Trophoblast cell (in vitro differentiated cells and primary cell): ENCODE data around the gene TRIM38.
A peak's percentile ranks its signal among the peaks of the same experiment; 100 is the strongest.

ENCODE experiments used
- DNase-seq, 2 donors: peaks; one replicate each; pipeline ENCODE4 v3.0.0-alpha.2; 2016
- H2AFZ ChIP-seq: 2 replicates; pipeline ENCODE4 v1.6.1; 2013; ENCODE audit warnings: low read length, moderate library complexity, mild to moderate bottlenecking; ENCODE audit not compliant: insufficient read depth, poor library complexity
- H2AK5ac ChIP-seq: 2 replicates; pipeline ENCODE4 v1.6.1; 2013; ENCODE audit warnings: mild to moderate bottlenecking, low read length
- H2BK120ac ChIP-seq: 2 replicates; pipeline ENCODE4 v1.6.1; 2013; ENCODE audit warnings: low read length, mild to moderate bottlenecking, moderate library complexity; ENCODE audit not compliant: insufficient read depth, poor library complexity
- H2BK12ac ChIP-seq: 2 replicates; pipeline ENCODE4 v1.6.1; 2013; ENCODE audit warnings: mild to moderate bottlenecking, low read length, moderate library complexity
- H2BK5ac ChIP-seq: 2 replicates; pipeline ENCODE4 v1.6.1; 2013; ENCODE audit warnings: low read length, low read depth, moderate library complexity, mild to moderate bottlenecking; ENCODE audit not compliant: poor library complexity
- H3K14ac ChIP-seq: 2 replicates; pipeline ENCODE4 v1.6.1; 2013; ENCODE audit warnings: mild to moderate bottlenecking, low read length
- H3K18ac ChIP-seq: 2 replicates; pipeline ENCODE4 v1.6.1; 2013; ENCODE audit warnings: mild to moderate bottlenecking, low read length
- H3K23ac ChIP-seq: 2 replicates; pipeline ENCODE4 v1.6.1; 2013; ENCODE audit warnings: low read length
- H3K27ac ChIP-seq: 2 replicates; pipeline ENCODE4 v1.5.1; 2013; ENCODE audit warnings: low read depth, mild to moderate bottlenecking, inconsistent platforms, low read length, moderate library complexity
- H3K27me3 ChIP-seq: 2 replicates; pipeline ENCODE4 v1.6.1; 2013; ENCODE audit warnings: inconsistent platforms, mild to moderate bottlenecking, low read length, moderate library complexity; ENCODE audit not compliant: insufficient read depth
- H3K36me3 ChIP-seq, 2 experiments: 1 replicate in 1 of 2; 2 replicates in 1 of 2; pipeline ENCODE4 v1.6.1; 2013; ENCODE audit warnings: low read length in 2 of 2, mild to moderate bottlenecking in 2 of 2, moderate library complexity in 1 of 2; ENCODE audit not compliant: insufficient read depth in 2 of 2, control insufficient read depth in 1 of 2
- H3K4ac ChIP-seq: 2 replicates; pipeline ENCODE4 v1.6.1; 2013; ENCODE audit warnings: low read depth, mild to moderate bottlenecking, low read length, moderate library complexity
- H3K4me1 ChIP-seq, 2 experiments: 1 replicate in 1 of 2; 2 replicates in 1 of 2; pipeline ENCODE4 v1.6.1; 2013; ENCODE audit warnings: low read length in 2 of 2, mild to moderate bottlenecking in 2 of 2, moderate library complexity in 1 of 2; ENCODE audit not compliant: insufficient read depth in 2 of 2, control insufficient read depth in 1 of 2
- H3K4me2 ChIP-seq: 2 replicates; pipeline ENCODE4 v1.6.1; 2013; ENCODE audit warnings: inconsistent platforms, mild to moderate bottlenecking, low read length, moderate library complexity
- H3K4me3 ChIP-seq: 2 replicates; pipeline ENCODE4 v1.5.1; 2013; ENCODE audit warnings: mild to moderate bottlenecking, low read depth, low read length, inconsistent platforms
- H3K79me1 ChIP-seq: one replicate; pipeline ENCODE4 v1.6.1; 2013; ENCODE audit warnings: low read length
- H3K79me2 ChIP-seq: 2 replicates; pipeline ENCODE4 v1.6.1; 2013; ENCODE audit warnings: low read length, mild to moderate bottlenecking; ENCODE audit not compliant: control insufficient read depth, insufficient read depth, poor library complexity
- H3K9ac ChIP-seq: 2 replicates; pipeline ENCODE4 v1.6.1; 2013; ENCODE audit warnings: mild to moderate bottlenecking, low read length
- H3K9me3 ChIP-seq: 2 replicates; pipeline ENCODE4 v1.6.1; 2013; ENCODE audit warnings: low read depth, mild to moderate bottlenecking, control low read depth, inconsistent platforms, low read length; ENCODE audit not compliant: insufficient read depth
- H4K12ac ChIP-seq: 2 replicates; pipeline ENCODE4 v1.6.1; 2013; ENCODE audit warnings: low read depth, mild to moderate bottlenecking, low read length, moderate library complexity
- H4K8ac ChIP-seq: 2 replicates; pipeline ENCODE4 v1.6.1; 2013; ENCODE audit warnings: low read depth, mild to moderate bottlenecking, low read length, moderate library complexity
- H4K91ac ChIP-seq: one replicate; pipeline ENCODE4 v1.6.1; 2013; ENCODE audit warnings: low read depth, mild to moderate bottlenecking, low read length, moderate library complexity
- WGBS: extraction: QIAGEN DNeasy Blood & Tissue Kit; methylation state at CpG from one replicate; pipeline ENCODE4 v1.1.7; 2013; ENCODE audit warnings: missing lambda C conversion rate; ENCODE audit not compliant: insufficient read length, insufficient coverage; ENCODE audit errors: extremely low coverage; 5-methylcytosine and 5-hydroxymethylcytosine counted together

Gene TRIM38

DNA sequence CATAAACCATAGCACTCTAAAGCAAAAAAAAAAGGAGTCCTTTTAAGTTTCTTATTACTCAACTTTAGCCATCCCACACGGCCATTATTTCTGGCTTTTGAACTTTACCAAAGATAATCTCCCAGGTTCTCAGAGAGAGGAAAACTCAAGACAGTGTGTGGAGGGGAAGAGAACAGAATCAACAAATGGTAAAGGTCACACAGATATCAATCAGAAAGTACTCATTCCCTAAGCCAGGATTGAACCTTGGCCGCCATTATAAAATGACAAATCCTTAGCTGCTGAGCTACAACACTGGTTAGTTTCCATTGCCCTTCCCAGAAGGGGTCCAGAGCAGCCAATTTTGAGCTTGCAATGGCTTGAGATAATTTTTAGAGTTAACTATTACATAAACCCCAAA lies 10.1 kb upstream of the TRIM38 start:
- Histone ChIP-seq H3K27me3 (no peaks in the 10 kb centered on the region), H3K4me1 (no peaks in the 10 kb centered on the region), H2BK120ac (no peak overlapping the region), H3K79me2 (no peaks in the 10 kb centered on the region), H3K23ac (no peak overlapping the region), H4K91ac (no peak overlapping the region), H4K8ac (no peak overlapping the region), H3K9me3 (no peaks in the 10 kb centered on the region), H3K4ac (no peak overlapping the region), H3K4me3 (no peak overlapping the region), H2BK5ac (no peak overlapping the region), H2AK5ac (no peak overlapping the region), H4K12ac (no peak overlapping the region), H3K36me3 (no peaks in the 10 kb centered on the region), H3K79me1 (no peaks in the 10 kb centered on the region), H2BK12ac (no peak overlapping the region), H3K18ac (no peak overlapping the region), H3K9ac (no peak overlapping the region), H2AFZ (no peak overlapping the region), H3K4me2 (no peak overlapping the region), H3K14ac (no peak overlapping the region), H3K27ac (no peak overlapping the region)
- DNase-seq = no peak
- no CpG with 5 or more reads among the region's 2 CpGs for WGBS

DNA sequence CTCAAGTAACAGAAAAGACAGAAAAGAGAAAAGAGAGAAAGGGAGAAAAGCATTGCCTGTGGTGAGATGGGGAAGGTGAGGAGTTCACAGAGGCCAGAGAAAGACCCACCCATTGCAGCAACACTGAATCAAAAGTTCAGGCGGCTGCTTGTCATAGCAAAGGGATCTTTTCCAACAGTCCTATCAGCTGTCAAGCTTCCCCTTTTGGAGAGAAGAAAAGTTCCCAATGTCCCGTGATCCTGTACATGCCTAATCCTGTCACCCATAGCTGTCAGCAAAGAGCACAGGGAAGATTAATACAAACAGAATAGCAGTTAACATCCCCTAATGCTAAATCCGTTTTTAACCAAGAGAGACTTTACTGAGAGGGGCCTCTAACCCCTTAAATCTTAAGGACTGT lies 8.9 kb upstream of the TRIM38 start:
- H3K79me2 ChIP-seq = no peaks in the 10 kb centered on the region
- H2BK12ac ChIP-seq = no peak overlapping the region
- H3K4ac ChIP-seq = no peak overlapping the region
- no peak overlapping the region for H4K91ac ChIP-seq
- no peak overlapping the region for H3K4me2 ChIP-seq
- H2BK5ac ChIP-seq = no peak overlapping the region
- no peak overlapping the region for H2AK5ac ChIP-seq
- H2BK120ac ChIP-seq = no peak overlapping the region
- no peak overlapping the region for H3K23ac ChIP-seq
- no peak overlapping the region for H3K14ac ChIP-seq
- no peak for DNase-seq
- no peaks in the 10 kb centered on the region for H3K27me3 ChIP-seq
- no peaks in the 10 kb centered on the region for H3K9me3 ChIP-seq
- H3K4me1 ChIP-seq = no peaks in the 10 kb centered on the region
- WGBS = no CpG with 5 or more reads among the region's 3 CpGs
- no peak overlapping the region for H3K4me3 ChIP-seq
- H4K8ac ChIP-seq = no peak overlapping the region
- no peak overlapping the region for H2AFZ ChIP-seq
- no peak overlapping the region for H3K9ac ChIP-seq
- H3K27ac ChIP-seq = no peak overlapping the region
- no peaks in the 10 kb centered on the region for H3K36me3 ChIP-seq
- no peaks in the 10 kb centered on the region for H3K79me1 ChIP-seq
- H3K18ac ChIP-seq = no peak overlapping the region
- no peak overlapping the region for H4K12ac ChIP-seq

DNA sequence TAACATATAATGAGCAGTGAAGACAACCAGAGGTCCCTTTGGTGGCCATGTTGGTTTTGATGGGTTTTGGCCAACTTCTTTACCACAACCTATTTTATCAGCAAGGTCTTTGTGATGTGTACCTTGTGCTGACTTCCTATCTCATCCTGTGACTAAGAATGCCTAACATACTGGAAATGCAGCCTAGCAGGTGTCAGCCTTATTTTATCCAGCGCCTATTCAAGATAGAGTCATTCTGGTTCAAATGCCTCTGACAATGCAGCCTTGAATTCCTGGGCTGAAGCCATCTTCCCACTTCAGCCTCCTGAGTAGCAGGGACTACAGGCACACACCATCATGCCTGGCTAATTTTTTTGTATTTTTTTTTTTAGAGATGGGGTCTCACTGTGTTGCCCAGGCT lies 7.8 kb upstream of the TRIM38 start:
- no peaks in the 10 kb centered on the region for H3K27me3 ChIP-seq
- no peak overlapping the region for H2BK120ac ChIP-seq
- H2BK12ac ChIP-seq = no peak overlapping the region
- no peak overlapping the region for H3K9ac ChIP-seq
- no peaks in the 10 kb centered on the region for H3K79me1 ChIP-seq
- DNase-seq = peak; percentile 67 to 85
- peaks cover 2% of the 10 kb centered on the region for H3K9me3 ChIP-seq
- no peak overlapping the region for H4K8ac ChIP-seq
- H3K4ac ChIP-seq = no peak overlapping the region
- H3K18ac ChIP-seq = no peak overlapping the region
- H4K12ac ChIP-seq = no peak overlapping the region
- no peak overlapping the region for H2AK5ac ChIP-seq
- H2BK5ac ChIP-seq = no peak overlapping the region
- H3K14ac ChIP-seq = no peak overlapping the region
- H3K36me3 ChIP-seq = no peaks in the 10 kb centered on the region
- no peak overlapping the region for H3K4me3 ChIP-seq
- H2AFZ ChIP-seq = no peak overlapping the region
- no peak overlapping the region for H4K91ac ChIP-seq
- no peaks in the 10 kb centered on the region for H3K79me2 ChIP-seq
- whole genome bisulfite sequencing = no CpG with 5 or more reads among the region's 1 CpG
- H3K4me2 ChIP-seq = no peak overlapping the region
- H3K4me1 ChIP-seq = no peaks in the 10 kb centered on the region
- H3K27ac ChIP-seq = no peak overlapping the region
- no peak overlapping the region for H3K23ac ChIP-seq

DNA sequence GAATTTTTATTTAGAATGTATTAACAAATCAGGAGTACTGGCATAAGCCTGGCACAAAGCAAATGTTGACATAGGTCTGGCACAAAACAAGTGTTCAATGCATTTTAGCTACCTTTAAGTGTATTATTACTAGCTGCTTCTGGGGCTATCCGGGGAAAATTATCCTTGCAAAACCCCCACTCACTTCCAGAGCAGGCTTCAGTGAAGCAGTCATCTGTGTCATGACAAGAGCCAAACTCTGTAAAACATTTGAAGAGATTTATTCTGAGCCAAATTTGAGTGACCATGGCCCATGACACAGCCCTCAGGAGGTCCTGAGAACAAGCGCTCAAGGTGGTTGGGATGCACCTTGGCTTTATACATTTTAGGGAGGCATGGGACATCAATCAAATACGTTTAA lies 6.4 kb upstream of the TRIM38 start:
- H3K4me2 ChIP-seq = no peak overlapping the region
- no peak overlapping the region for H3K4me3 ChIP-seq
- no peak overlapping the region for H2BK12ac ChIP-seq
- no peak overlapping the region for H4K8ac ChIP-seq
- no peak overlapping the region for H2BK5ac ChIP-seq
- H3K14ac ChIP-seq = no peak overlapping the region
- no peaks in the 10 kb centered on the region for H3K36me3 ChIP-seq
- H4K12ac ChIP-seq = no peak overlapping the region
- no peaks in the 10 kb centered on the region for H3K79me1 ChIP-seq
- H3K79me2 ChIP-seq = no peaks in the 10 kb centered on the region
- H3K9me3 ChIP-seq = peaks cover 2% of the 10 kb centered on the region
- H2AK5ac ChIP-seq = no peak overlapping the region
- H3K27me3 ChIP-seq = no peaks in the 10 kb centered on the region
- no CpG with 5 or more reads among the region's 3 CpGs for whole genome bisulfite sequencing
- H2AFZ ChIP-seq = no peak overlapping the region
- no peak overlapping the region for H2BK120ac ChIP-seq
- H3K4me1 ChIP-seq = no peaks in the 10 kb centered on the region
- no peak overlapping the region for H3K18ac ChIP-seq
- H3K4ac ChIP-seq = no peak overlapping the region
- H3K27ac ChIP-seq = no peak overlapping the region
- DNase-seq = no peak
- no peak overlapping the region for H3K23ac ChIP-seq
- no peak overlapping the region for H4K91ac ChIP-seq
- no peak overlapping the region for H3K9ac ChIP-seq
